Caco-2 (cell line): ENCODE measurements around the gene LRPAP1. TPM values are rescaled to one million over a fixed set of nuclear protein-coding genes. Genes with fewer than 3 reads are reported as not detected.

Experiments
- BruUV-seq: library from RNA; stranded (reverse); fragments of 400-500 nt; replicated peaks from 2 replicates; lab custom pipeline; 2021; lab: Mats Ljungman, UMichigan
- CTCF ChIA-PET: fragments of 300-600 bp; sonication (Branson Sonifier 250); formaldehyde crosslinking; loops from one replicate; lab custom pipeline; 2022; ENCODE audit warnings: antibody characterized with exemption; lab: Charles Lee
- POLR2A ChIA-PET: fragments of 300-600 bp; sonication (Branson Sonifier 250); formaldehyde crosslinking; loops from one replicate; lab custom pipeline; 2022; ENCODE audit warnings: antibody characterized with exemption; lab: Charles Lee
- DNase-seq, 2 experiments: peaks; one replicate each; pipeline versions ENCODE4 v3.0.0 to v3.0.0-alpha.2; 2020 to 2022
- H3K27me3 ChIP-seq: replicated peaks from 2 replicates; pipeline ENCODE4 v1.6.0; 2011; ENCODE audit warnings: low read length; ENCODE audit not compliant: control insufficient read depth, insufficient read depth
- H3K36me3 ChIP-seq: 2 replicates; pipeline ENCODE4 v1.5.1; 2011; ENCODE audit warnings: low read length; ENCODE audit not compliant: control insufficient read depth, insufficient read depth
- H3K4me1 ChIP-seq: fragments of 250-450 bp; sonication (Bioruptor Pico); 2 replicates; pipeline ENCODE4 v1.5.1; 2020; ENCODE audit warnings: mild to moderate bottlenecking
- H3K4me3 ChIP-seq: 2 replicates; pipeline ENCODE4 v1.5.1; 2011; ENCODE audit warnings: low read depth, mild to moderate bottlenecking, control low read depth, low read length
- H3K9me3 ChIP-seq: fragments of 250-450 bp; sonication (Bioruptor Pico); 2 replicates; pipeline ENCODE4 v1.5.1; 2020; ENCODE audit warnings: mild to moderate bottlenecking, moderate library complexity
- H3K27ac Mint-ChIP-seq: one replicate; pipeline ENCODE4 v1.8.0; 2022; ENCODE audit warnings: mixed read lengths; ENCODE audit not compliant: unreplicated experiment
- H3K27me3 Mint-ChIP-seq: one replicate; pipeline ENCODE4 v1.8.0; 2022; ENCODE audit warnings: mixed read lengths; ENCODE audit not compliant: insufficient read depth, unreplicated experiment
- H3K36me3 Mint-ChIP-seq: one replicate; pipeline ENCODE4 v1.8.0; 2022; ENCODE audit warnings: mild to moderate bottlenecking, mixed read lengths; ENCODE audit not compliant: insufficient read depth, unreplicated experiment
- H3K4me1 Mint-ChIP-seq: one replicate; pipeline ENCODE4 v1.8.0; 2022; ENCODE audit warnings: low read depth, mixed read lengths; ENCODE audit not compliant: unreplicated experiment
- H3K4me3 Mint-ChIP-seq: one replicate; pipeline ENCODE4 v1.8.0; 2022; ENCODE audit warnings: mild to moderate bottlenecking, moderate library complexity, mixed read lengths; ENCODE audit not compliant: unreplicated experiment
- H3K9me3 Mint-ChIP-seq: one replicate; pipeline ENCODE4 v1.8.0; 2022; ENCODE audit warnings: mixed read lengths; ENCODE audit not compliant: unreplicated experiment
- CTCF ChIP-seq, 2 experiments: fragments of 200-600 bp in 1 of 2; IDR thresholded peaks; 1 replicate in 1 of 2; 2 replicates in 1 of 2; pipeline versions ENCODE4 v1.5.1 to v1.8.0; 2011 to 2022; ENCODE audit warnings: antibody characterized with exemption in 1 of 2, control low read depth in 1 of 2, inconsistent platforms in 1 of 2, low read depth in 1 of 2, low read length in 1 of 2, mild to moderate bottlenecking in 1 of 2, moderate library complexity in 1 of 2; ENCODE audit not compliant: insufficient read depth in 1 of 2, severe bottlenecking in 1 of 2, unreplicated experiment in 1 of 2
- intact Hi-C: fragments of 100-400 bp; cut with micrococcal nuclease; formaldehyde crosslinking; loops from one replicate; pipeline ENCODE4 v1.10.0; 2022; ENCODE audit not compliant: unreplicated experiment
- total RNA-seq: library from RNA; stranded (reverse); gene quantifications from 2 replicates; pipeline ENCODE4 v1.2.3, GENCODE V29; 2022

LRPAP1 gene
- total RNA-seq, 1 experiment from 2014 or later: 224 TPM

DNA sequence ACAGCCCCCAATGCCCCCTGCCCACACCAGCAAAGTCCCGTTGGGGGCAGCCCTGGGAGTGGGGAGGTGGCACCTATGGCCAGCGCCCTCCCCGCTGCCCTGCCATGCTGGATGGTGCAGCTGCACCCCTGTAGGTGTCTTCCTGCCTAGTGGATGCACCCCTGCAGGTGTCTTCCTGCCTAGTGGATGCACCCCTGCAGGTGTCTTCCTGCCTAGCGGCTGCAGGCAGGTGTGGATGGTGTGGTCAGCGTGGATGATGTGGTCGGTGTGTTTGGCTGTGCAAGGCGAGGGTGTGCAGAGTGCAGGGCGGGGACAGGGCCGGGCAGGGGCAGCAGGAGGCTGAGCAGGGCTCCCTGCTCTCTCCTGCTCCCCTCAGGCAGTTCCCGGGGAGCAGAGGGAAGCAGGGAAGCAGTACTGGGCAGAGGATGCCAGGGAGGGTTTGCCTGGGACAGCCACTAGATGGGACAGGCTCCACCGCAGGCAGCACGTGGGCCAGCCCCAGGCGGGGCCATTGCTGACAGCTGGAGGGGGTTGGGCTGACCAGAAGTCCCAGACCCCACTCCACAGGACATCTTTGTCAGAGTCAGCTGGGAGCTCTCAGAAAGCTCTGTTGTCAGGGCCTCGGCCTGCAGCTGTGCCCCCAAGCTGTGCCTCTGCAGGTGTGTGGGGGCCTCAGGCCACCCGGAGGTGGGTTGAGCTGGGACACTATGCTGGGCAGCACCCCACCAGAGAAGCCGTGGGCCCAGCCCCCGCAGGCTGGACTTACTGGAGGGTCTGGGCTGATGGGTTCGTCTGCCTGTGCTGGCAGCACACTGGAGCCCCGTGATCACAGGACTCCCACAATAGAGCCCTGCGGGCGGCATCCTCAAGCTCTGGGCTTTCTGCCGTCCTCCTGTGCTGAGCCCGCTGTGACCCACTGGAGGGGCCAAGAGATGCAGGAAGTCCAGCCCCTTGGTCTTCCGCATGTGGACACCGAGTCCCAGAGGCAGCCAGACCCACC, 45.4 kb downstream of the LRPAP1 start:
- CTCF ChIA-PET: no interaction called here
- H3K27ac Mint-ChIP-seq: no peak overlapping the region
- H3K27me3 Mint-ChIP-seq: peaks cover 18% of the 10 kb centered on the region
- peaks cover 19% of the 10 kb centered on the region for H3K4me1 ChIP-seq
- no peaks in the 10 kb centered on the region for H3K9me3 ChIP-seq
- no peak overlapping the region for H3K4me3 Mint-ChIP-seq
- H3K27me3 ChIP-seq: no peaks in the 10 kb centered on the region; the same call in 1 of the 2 replicates
- H3K4me3 ChIP-seq: no peak overlapping the region
- H3K9me3 Mint-ChIP-seq: no peaks in the 10 kb centered on the region
- no peaks in the 10 kb centered on the region for H3K36me3 ChIP-seq
- POLR2A ChIA-PET: no interaction called here
- no peaks in the 10 kb centered on the region for H3K4me1 Mint-ChIP-seq
- DNase-seq: no peak
- BruUV-seq: no TSS peak
- peaks cover 21% of the 10 kb centered on the region for H3K36me3 Mint-ChIP-seq
- no peak for TF ChIP-seq CTCF (IDR thresholded peaks at IDR 0.05; ENCODE audit: insufficient read depth in 1 of 2, low read depth in 1 of 2, low read length in 1 of 2, severe bottlenecking in 1 of 2, unreplicated experiment in 1 of 2)
- intact Hi-C loops: no loop called here

GRCh38 chr4:3485886-3486540, 46.2 kb downstream of the LRPAP1 start:
- TF ChIP-seq CTCF (IDR thresholded peaks at IDR 0.05; ENCODE audit: insufficient read depth in 1 of 2, low read depth in 1 of 2, low read length in 1 of 2, severe bottlenecking in 1 of 2, unreplicated experiment in 1 of 2): no peak
- Histone ChIP-seq H3K4me1 (peaks cover 19% of the 10 kb centered on the region), H3K4me3 (no peak overlapping the region), H3K27me3 (no peaks in the 10 kb centered on the region; the same call in 1 of the 2 replicates), H3K9me3 (no peaks in the 10 kb centered on the region), H3K36me3 (no peaks in the 10 kb centered on the region)
- no peaks in the 10 kb centered on the region for H3K9me3 Mint-ChIP-seq
- H3K27ac Mint-ChIP-seq: no peak overlapping the region
- H3K36me3 Mint-ChIP-seq: peaks cover 14% of the 10 kb centered on the region
- H3K4me3 Mint-ChIP-seq: no peak overlapping the region
- no peak for DNase-seq
- POLR2A ChIA-PET: no interaction called here
- intact Hi-C loops: no loop called here
- CTCF ChIA-PET: no interaction called here
- H3K27me3 Mint-ChIP-seq: peaks cover 14% of the 10 kb centered on the region
- H3K4me1 Mint-ChIP-seq: no peaks in the 10 kb centered on the region
- BruUV-seq: no TSS peak
